ENCODE data around the gene FPR1.

The FPR1 gene

DNA sequence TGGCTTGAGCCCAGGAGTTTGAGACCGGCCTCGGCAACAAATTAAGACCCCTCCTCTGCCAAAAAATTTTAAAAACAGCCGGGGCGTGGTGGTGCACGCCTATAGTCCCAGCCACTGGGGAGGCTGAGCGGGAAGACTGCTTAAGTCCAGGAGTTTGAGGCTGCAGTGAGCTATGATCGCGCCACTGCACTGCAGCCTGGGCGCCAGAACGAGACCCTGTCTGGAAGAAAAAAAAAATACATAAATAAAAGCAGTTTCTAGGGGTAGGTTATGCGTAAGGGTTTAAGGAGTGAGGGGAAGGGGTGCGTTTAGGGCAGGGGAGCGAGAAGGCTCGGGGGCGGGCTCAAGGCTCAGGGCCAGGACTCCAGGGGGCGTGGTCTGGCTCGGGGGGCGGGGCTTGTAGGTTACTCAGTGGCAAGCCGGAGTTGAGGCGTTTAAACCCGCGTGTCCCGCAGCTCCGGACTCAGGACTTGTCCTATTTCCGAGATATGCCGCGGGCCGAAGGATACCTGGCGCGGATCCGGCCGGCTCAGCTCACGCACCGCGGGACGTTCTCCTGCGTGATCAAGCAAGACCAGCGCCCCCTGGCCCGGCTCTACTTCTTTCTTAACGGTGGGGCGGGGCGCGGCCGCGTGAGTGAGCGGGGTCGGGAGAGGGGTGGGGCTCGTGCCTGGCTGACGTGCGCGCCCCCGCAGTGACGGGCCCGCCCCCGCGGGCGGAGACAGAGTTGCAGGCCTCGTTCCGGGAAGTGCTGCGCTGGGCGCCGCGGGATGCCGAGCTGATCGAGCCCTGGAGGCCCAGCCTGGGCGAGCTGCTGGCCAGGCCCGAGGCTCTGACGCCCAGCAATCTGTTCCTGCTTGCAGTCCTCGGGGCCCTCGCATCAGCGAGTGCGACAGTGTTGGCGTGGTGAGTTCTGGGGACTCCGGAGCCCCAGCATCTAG lies 47.8 kb downstream of the FPR1 start:
- DNase-seq, result peak; percentile 97

- DNase-seq, result no peak
These were observed 48.7 kb downstream of the FPR1 start for GRCh38 chr19:51702825-51703574.

DNA sequence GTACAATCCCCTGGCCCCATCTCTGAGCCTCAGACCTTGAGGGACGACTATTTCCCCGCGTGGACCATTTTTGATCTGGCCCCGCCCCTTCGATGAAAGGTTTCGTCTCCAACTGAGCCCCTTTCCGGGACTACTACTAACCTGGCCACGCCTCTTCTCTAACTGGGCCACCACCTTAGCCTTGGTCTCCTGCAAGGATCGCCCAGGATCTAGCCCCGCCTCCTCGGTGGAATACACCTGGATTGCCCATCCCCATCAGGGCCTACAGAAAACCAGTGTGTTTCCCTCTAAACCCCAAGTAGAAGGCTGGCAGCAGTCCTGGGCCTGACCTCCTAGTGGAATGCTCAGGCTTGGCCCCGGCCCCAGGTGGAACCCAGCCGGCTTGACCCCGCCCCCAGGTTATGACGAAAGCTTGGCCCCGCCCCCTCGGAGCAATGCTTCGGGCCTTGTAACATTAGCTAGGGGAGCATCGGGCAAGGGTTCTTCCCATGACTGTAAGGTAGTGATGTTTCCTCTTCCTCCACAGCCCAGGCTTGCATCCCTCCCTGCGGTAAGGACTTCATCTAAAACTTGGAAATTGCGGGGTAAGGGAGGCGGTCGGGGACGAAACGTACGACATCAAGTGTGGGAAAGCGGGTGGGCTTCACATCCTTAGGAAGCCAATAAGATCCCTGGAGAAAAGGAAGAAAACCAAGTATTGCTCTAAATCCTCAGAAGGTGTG lies 49.4 kb downstream of the FPR1 start:
- DNase-seq, result peak; percentile 65

- no peak for DNase-seq
These were observed 50.1 kb downstream of the FPR1 start for GRCh38 chr19:51701468-51702100.

- no peak for DNase-seq
These were observed 52.5 kb downstream of the FPR1 start for GRCh38 chr19:51699170-51699569.

GRCh38 chr19:51698296-51698695 lies 53.4 kb downstream of the FPR1 start:
- DNase-seq, result no peak

GRCh38 chr19:51697169-51697776 lies 54.4 kb downstream of the FPR1 start:
- DNase-seq, result no peak

DNA sequence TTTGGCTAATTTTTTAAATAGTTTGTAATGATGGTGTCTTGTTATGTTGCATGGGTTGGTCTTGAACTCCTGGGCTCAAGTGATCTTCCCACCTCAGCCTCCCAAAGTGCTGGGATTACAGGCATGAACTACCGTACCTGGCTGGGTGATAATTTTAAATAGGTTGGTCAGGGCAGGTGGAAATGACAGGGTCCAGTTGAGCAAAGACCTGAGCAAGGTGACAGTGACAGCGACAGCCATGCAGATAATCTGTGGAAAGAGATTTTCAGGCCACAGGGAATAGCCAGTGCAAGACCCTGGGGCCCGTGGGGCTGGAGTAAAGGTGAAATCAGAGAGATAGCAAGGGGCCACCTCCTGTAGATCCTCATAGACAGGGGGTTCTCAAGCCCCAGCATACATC lies 55.1 kb downstream of the FPR1 start:
- no peak for DNase-seq
